K562 (cell line): ENCODE data around the gene BCAR1.

Source experiments
- E4F1 ChIP-seq: fragments of 250-450 bp; sonication (Bioruptor Pico); IDR thresholded peaks from 2 replicates; pipeline ENCODE4 v1.5.0; 2021; ENCODE audit warnings: mild to moderate bottlenecking, borderline replicate concordance
- NCOA1 ChIP-seq: fragments of 450-650 bp; IDR thresholded peaks from 2 replicates; pipeline ENCODE4 v1.6.1; 2016; ENCODE audit warnings: low read depth
- TEAD2 ChIP-seq: fragments of 450-650 bp; IDR thresholded peaks from 2 replicates; pipeline ENCODE4 v1.6.1; 2016; ENCODE audit warnings: missing genetic modification characterization, control low read depth, missing compliant biosample characterization
- ZNF274 ChIP-seq: IDR thresholded peaks from 2 replicates; pipeline ENCODE4 v1.6.1; 2011; ENCODE audit warnings: low read depth, mild to moderate bottlenecking, low read length, moderate library complexity, borderline replicate concordance

GRCh38 chr16:75294773-75295459 is 43.5 kb upstream of the BCAR1 start:
- no peak for TF ChIP-seq ZNF274
- no peak for TF ChIP-seq NCOA1
- TF ChIP-seq TEAD2 (tag) = no peak
- TF ChIP-seq E4F1 = no peak
